Upper lobe of left lung (tissue), 4 donors: ENCODE data around the gene INPP5D.

Source experiments
- CTCF ChIP-seq, 6 experiments: fragments of 450-650 bp in 4 of 6; fragments of 200-600 bp in 2 of 6; sonication (generic) in 2 of 6; IDR thresholded peaks; one replicate each; pipeline ENCODE4 v1.5.1; 2016 to 2019; ENCODE audit warnings: antibody characterized with exemption in 6 of 6
- EP300 ChIP-seq, 4 donors: sonication (generic); formaldehyde crosslinking; IDR thresholded peaks; one replicate each; pipeline ENCODE4 v1.5.1; 2017; ENCODE audit warnings: antibody characterized with exemption in 4 of 4, control low read depth in 2 of 4
- POLR2A ChIP-seq, 4 donors: fragments of 450-650 bp; IDR thresholded peaks; one replicate each; pipeline ENCODE4 v1.5.1; 2016 to 2017; ENCODE audit warnings: antibody characterized with exemption in 4 of 4, mild to moderate bottlenecking in 2 of 4
- POLR2AphosphoS5 ChIP-seq, 2 donors: sonication (generic); formaldehyde crosslinking; IDR thresholded peaks; one replicate each; pipeline ENCODE4 v1.5.1; 2017; ENCODE audit warnings: antibody characterized with exemption in 2 of 2

GRCh38 chr2:233036162-233036838 lies 23.8 kb upstream of the INPP5D start:
- TF ChIP-seq CTCF (IDR thresholded peaks at IDR 0.05) (no peak), POLR2A (IDR thresholded peaks at IDR 0.05) (no peak), POLR2AphosphoS5 (IDR thresholded peaks at IDR 0.05) (no peak), EP300 (IDR thresholded peaks at IDR 0.05) (no peak)
